Measurements from ENCODE around the gene BMPR1A. TPM values are rescaled to one million over a fixed set of nuclear protein-coding genes. Genes with fewer than 3 reads are reported as not detected.

BMPR1A gene
- total RNA-seq, 1 donor from 2014 or later = 20.8 TPM

GRCh38 chr10:86899670-86900276 lies 143.4 kb downstream of the BMPR1A start:
- DNase-seq (ENCODE audit: low spot score) = peak; percentile 67

GRCh38 chr10:86900955-86901354 lies 144.5 kb downstream of the BMPR1A start:
- TF ChIP-seq CTCF (IDR thresholded peaks at IDR 0.05; ENCODE audit: unreplicated experiment) = no peak
- Mint-ChIP-seq H3K4me3 (ENCODE audit: unreplicated experiment) (no peak overlapping the region), H3K27me3 (ENCODE audit: unreplicated experiment) (no peaks in the 10 kb centered on the region), H3K4me1 (ENCODE audit: unreplicated experiment) (no peaks in the 10 kb centered on the region), H3K9me3 (ENCODE audit: unreplicated experiment) (no peaks in the 10 kb centered on the region), H3K27ac (ENCODE audit: unreplicated experiment) (no peak overlapping the region), H3K36me3 (ENCODE audit: low read depth, unreplicated experiment) (peaks cover 3% of the 10 kb centered on the region)
- DNase-seq (ENCODE audit: low spot score) = no peak

More at GRCh38 chr10:86899670-86900276, 143.4 kb downstream of the BMPR1A start:
- Mint-ChIP-seq H3K9me3 (ENCODE audit: unreplicated experiment) (no peaks in the 10 kb centered on the region), H3K36me3 (ENCODE audit: low read depth, unreplicated experiment) (peaks cover 3% of the 10 kb centered on the region), H3K27ac (ENCODE audit: unreplicated experiment) (no peak overlapping the region), H3K27me3 (ENCODE audit: unreplicated experiment) (no peaks in the 10 kb centered on the region), H3K4me1 (ENCODE audit: unreplicated experiment) (no peaks in the 10 kb centered on the region), H3K4me3 (ENCODE audit: unreplicated experiment) (no peak overlapping the region)
- peak; percentile 70 for TF ChIP-seq CTCF (IDR thresholded peaks at IDR 0.05; ENCODE audit: unreplicated experiment)

- Mint-ChIP-seq H3K9me3 (ENCODE audit: unreplicated experiment) (no peaks in the 10 kb centered on the region), H3K4me1 (ENCODE audit: unreplicated experiment) (no peaks in the 10 kb centered on the region), H3K27me3 (ENCODE audit: unreplicated experiment) (no peaks in the 10 kb centered on the region), H3K4me3 (ENCODE audit: unreplicated experiment) (no peak overlapping the region), H3K36me3 (ENCODE audit: low read depth, unreplicated experiment) (peaks cover 15% of the 10 kb centered on the region), H3K27ac (ENCODE audit: unreplicated experiment) (no peak overlapping the region)
- TF ChIP-seq CTCF (IDR thresholded peaks at IDR 0.05; ENCODE audit: unreplicated experiment) = no peak
- DNase-seq (ENCODE audit: low spot score) = no peak
These were observed 148.2 kb downstream of the BMPR1A start for GRCh38 chr10:86904600-86904999.

GRCh38 chr10:86905429-86905828 lies 149.0 kb downstream of the BMPR1A start:
- Mint-ChIP-seq H3K4me3 (ENCODE audit: unreplicated experiment) (no peak overlapping the region), H3K27ac (ENCODE audit: unreplicated experiment) (no peak overlapping the region), H3K4me1 (ENCODE audit: unreplicated experiment) (no peaks in the 10 kb centered on the region), H3K9me3 (ENCODE audit: unreplicated experiment) (no peaks in the 10 kb centered on the region), H3K27me3 (ENCODE audit: unreplicated experiment) (no peaks in the 10 kb centered on the region), H3K36me3 (ENCODE audit: low read depth, unreplicated experiment) (peaks cover 15% of the 10 kb centered on the region)
- no peak for TF ChIP-seq CTCF (IDR thresholded peaks at IDR 0.05; ENCODE audit: unreplicated experiment)
- DNase-seq (ENCODE audit: low spot score) = no peak

- Mint-ChIP-seq H3K27ac (ENCODE audit: unreplicated experiment) (no peak overlapping the region), H3K4me1 (ENCODE audit: unreplicated experiment) (no peaks in the 10 kb centered on the region), H3K36me3 (ENCODE audit: low read depth, unreplicated experiment) (no peaks in the 10 kb centered on the region), H3K4me3 (ENCODE audit: unreplicated experiment) (no peak overlapping the region), H3K27me3 (ENCODE audit: unreplicated experiment) (no peaks in the 10 kb centered on the region), H3K9me3 (ENCODE audit: unreplicated experiment) (no peaks in the 10 kb centered on the region)
- no peak for DNase-seq (ENCODE audit: low spot score)
- no peak for TF ChIP-seq CTCF (IDR thresholded peaks at IDR 0.05; ENCODE audit: unreplicated experiment)
These were observed 158.3 kb downstream of the BMPR1A start for GRCh38 chr10:86914734-86915133.

Data from endothelial cell (in vitro differentiated cells).